Measurements from ENCODE around the gene TNFSF10.
"Not testable (repeated sequence)": the region's sequence is repeated elsewhere in the genome, so short reads cannot be mapped to it uniquely, and the experiment has no call there.

The TNFSF10 gene

GRCh38 chr3:172522871-172523818 lies at the start of gene TNFSF10:
Gene TNFSF10, minus strand, starts transcription at chr3:172523430. Its CDS starts 46 bp downstream, at chr3:172523384.
- no peak within 1 kb of the TSS for H3K27ac ChIP-seq

GRCh38 chr3:172569128-172570008 lies 46.1 kb upstream of the TNFSF10 start:
- in situ Hi-C loops (cut with HindIII; ENCODE audit: low pct_ligation_motif_present, low sequenced_read_pairs), result no loop called here
- DNase-seq, result no peak
- H3K27me3 ChIP-seq (replicated peaks), result no peaks in the 10 kb centered on the region
- TF ChIP-seq CTCF (IDR thresholded peaks at IDR 0.05; ENCODE audit: low read depth, low read length, missing control alignments), result no peak
- no peak overlapping the region for H3K27ac ChIP-seq
- H3K4me3 ChIP-seq (ENCODE audit: low read depth, low read length), result no peak overlapping the region
- no peaks in the 10 kb centered on the region for H3K36me3 ChIP-seq (replicated peaks)

More at GRCh38 chr3:172522871-172523818, at the start of gene TNFSF10:
- Histone ChIP-seq H3K4me3 (ENCODE audit: low read depth, low read length) (no peak within 1 kb of the TSS), H3K27me3 (replicated peaks) (no peaks in the 10 kb centered on the region), H3K36me3 (replicated peaks) (no peaks in the 10 kb centered on the region)
- no peak for DNase-seq
- no peak for TF ChIP-seq CTCF (IDR thresholded peaks at IDR 0.05; ENCODE audit: low read depth, low read length, missing control alignments)
- in situ Hi-C loops (cut with HindIII; ENCODE audit: low pct_ligation_motif_present, low sequenced_read_pairs), result no loop called here

GRCh38 chr3:172568701-172569100 lies 45.5 kb upstream of the TNFSF10 start:
- Histone ChIP-seq H3K27ac (no peak overlapping the region), H3K4me3 (ENCODE audit: low read depth, low read length) (no peak overlapping the region), H3K27me3 (replicated peaks) (no peaks in the 10 kb centered on the region), H3K36me3 (replicated peaks) (no peaks in the 10 kb centered on the region)
- DNase-seq, result no peak
- no peak for TF ChIP-seq CTCF (IDR thresholded peaks at IDR 0.05; ENCODE audit: low read depth, low read length, missing control alignments)
- in situ Hi-C loops (cut with HindIII; ENCODE audit: low pct_ligation_motif_present, low sequenced_read_pairs), result no loop called here

- in situ Hi-C loops (cut with HindIII; ENCODE audit: low pct_ligation_motif_present, low sequenced_read_pairs); H3K27me3 ChIP-seq (replicated peaks); H3K4me3 ChIP-seq (ENCODE audit: low read depth, low read length); H3K36me3 ChIP-seq (replicated peaks); DNase-seq; H3K27ac ChIP-seq: not testable (repeated sequence)
Observed at GRCh38 chr3:172566785-172567184, 43.6 kb upstream of the TNFSF10 start.

- H3K36me3 ChIP-seq (replicated peaks), result no peaks in the 10 kb centered on the region
- no peaks in the 10 kb centered on the region for H3K27me3 ChIP-seq (replicated peaks)
- H3K27ac ChIP-seq, result no peak overlapping the region
- in situ Hi-C loops (cut with HindIII; ENCODE audit: low pct_ligation_motif_present, low sequenced_read_pairs), result no loop called here
- DNase-seq, result no peak
- TF ChIP-seq CTCF (IDR thresholded peaks at IDR 0.05; ENCODE audit: low read depth, low read length, missing control alignments), result no peak
- H3K4me3 ChIP-seq (ENCODE audit: low read depth, low read length), result no peak overlapping the region
Observed at GRCh38 chr3:172564499-172564898, 41.3 kb upstream of the TNFSF10 start.
